ENCODE data around the gene SOX15.

GRCh38 chr17:7582396-7583252 is 7.3 kb downstream of the SOX15 start:
- TF ChIP-seq POLR2AphosphoS5 (IDR thresholded peaks at IDR 0.05; ENCODE audit: low read depth, low read length) (no peak), TAF1 (IDR thresholded peaks at IDR 0.05; ENCODE audit: low read depth, low read length) (no peak), POLR2A (IDR thresholded peaks at IDR 0.05; ENCODE audit: low read depth, low read length) (no peak), PAX5 (IDR thresholded peaks at IDR 0.05; ENCODE audit: insufficient read depth, low read length, severe bottlenecking) (no peak)
